Gastrocnemius medialis (tissue), 4 donors: Measurements from ENCODE around the gene ARHGAP36.

Experiments
- POLR2A ChIP-seq, 2 donors: fragments of 450-650 bp; IDR thresholded peaks; one replicate each; pipeline ENCODE4 v1.6.1; 2017; ENCODE audit warnings: antibody characterized with exemption in 2 of 2, mild to moderate bottlenecking in 2 of 2, moderate library complexity in 2 of 2
- TF ChIP-seq, protein P1 (sequence below), 5 experiments: fragments of 450-650 bp in 3 of 5; fragments of 200-600 bp in 2 of 5; sonication (generic) in 2 of 5; IDR thresholded peaks in 4 of 5; conservative IDR thresholded peaks in 1 of 5; 1 replicate in 4 of 5; 2 replicates in 1 of 5; pipeline ENCODE4 v1.5.1; 2016 to 2019; ENCODE audit warnings: antibody characterized with exemption in 5 of 5, mild to moderate bottlenecking in 3 of 5, moderate library complexity in 3 of 5

DNA sequence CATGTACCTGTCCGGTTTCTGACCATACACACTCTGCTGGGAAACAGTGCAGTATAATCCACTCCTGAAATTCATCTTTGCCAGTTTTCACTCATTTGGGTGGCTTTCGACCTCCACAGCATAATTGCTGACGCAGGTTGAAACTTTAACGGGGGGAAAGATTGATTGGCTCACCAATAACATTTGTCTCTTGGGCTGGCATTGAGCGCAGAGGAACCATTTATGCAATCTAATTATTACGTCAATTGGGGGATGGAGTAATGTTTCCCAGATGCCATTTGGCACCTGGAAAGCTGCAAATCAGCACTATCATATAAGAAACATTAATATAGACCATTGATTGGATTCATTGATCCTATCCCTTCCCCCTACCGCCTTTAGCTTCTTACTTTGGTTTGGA is 24.1 kb upstream of the ARHGAP36 start:
- TF ChIP-seq, protein P1, sequence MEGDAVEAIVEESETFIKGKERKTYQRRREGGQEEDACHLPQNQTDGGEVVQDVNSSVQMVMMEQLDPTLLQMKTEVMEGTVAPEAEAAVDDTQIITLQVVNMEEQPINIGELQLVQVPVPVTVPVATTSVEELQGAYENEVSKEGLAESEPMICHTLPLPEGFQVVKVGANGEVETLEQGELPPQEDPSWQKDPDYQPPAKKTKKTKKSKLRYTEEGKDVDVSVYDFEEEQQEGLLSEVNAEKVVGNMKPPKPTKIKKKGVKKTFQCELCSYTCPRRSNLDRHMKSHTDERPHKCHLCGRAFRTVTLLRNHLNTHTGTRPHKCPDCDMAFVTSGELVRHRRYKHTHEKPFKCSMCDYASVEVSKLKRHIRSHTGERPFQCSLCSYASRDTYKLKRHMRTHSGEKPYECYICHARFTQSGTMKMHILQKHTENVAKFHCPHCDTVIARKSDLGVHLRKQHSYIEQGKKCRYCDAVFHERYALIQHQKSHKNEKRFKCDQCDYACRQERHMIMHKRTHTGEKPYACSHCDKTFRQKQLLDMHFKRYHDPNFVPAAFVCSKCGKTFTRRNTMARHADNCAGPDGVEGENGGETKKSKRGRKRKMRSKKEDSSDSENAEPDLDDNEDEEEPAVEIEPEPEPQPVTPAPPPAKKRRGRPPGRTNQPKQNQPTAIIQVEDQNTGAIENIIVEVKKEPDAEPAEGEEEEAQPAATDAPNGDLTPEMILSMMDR (IDR thresholded peaks at IDR 0.05 in 4 of 5, conservative IDR thresholded peaks at IDR 0.05 in 1 of 5): no peak
- TF ChIP-seq POLR2A (IDR thresholded peaks at IDR 0.05): no peak
